Ramos (cell line): ENCODE data around the gene GLI3.

Experiments used
- in situ Hi-C: fragments of 300-500 bp; cut with MboI; formaldehyde crosslinking; loops from one replicate; pipeline ENCODE4 v1.14.3; 2022; ENCODE audit warnings: low sequenced_read_pairs; ENCODE audit not compliant: unreplicated experiment

GLI3 gene

GRCh38 chr7:42237811-42238541 lies 967 bp upstream of the GLI3 start:
- in situ Hi-C loops = no loop called here

- in situ Hi-C loops = no loop called here
Measured at GRCh38 chr7:42236266-42236975, 588 bp downstream of the GLI3 start.

GRCh38 chr7:42235741-42236161 lies 1.3 kb downstream of the GLI3 start:
- in situ Hi-C loops = no loop called here

GRCh38 chr7:42234736-42235135 lies 2.3 kb downstream of the GLI3 start:
- in situ Hi-C loops = no loop called here

- in situ Hi-C loops = no loop called here
Measured at GRCh38 chr7:42233695-42234331, 3.2 kb downstream of the GLI3 start.

GRCh38 chr7:42233171-42233570 lies 3.8 kb downstream of the GLI3 start:
- in situ Hi-C loops = no loop called here

GRCh38 chr7:42232275-42232674 lies 4.7 kb downstream of the GLI3 start:
- in situ Hi-C loops = no loop called here

- in situ Hi-C loops = no loop called here
Measured at GRCh38 chr7:42231043-42231787, 5.8 kb downstream of the GLI3 start.

- in situ Hi-C loops = no loop called here
Measured at GRCh38 chr7:42227936-42228591, 8.9 kb downstream of the GLI3 start.

GRCh38 chr7:42227541-42227935 lies 9.5 kb downstream of the GLI3 start:
- in situ Hi-C loops = no loop called here

- in situ Hi-C loops = no loop called here
Measured at GRCh38 chr7:42227021-42227420, 10.0 kb downstream of the GLI3 start.

- in situ Hi-C loops = no loop called here
Measured at GRCh38 chr7:42226354-42226941, 10.6 kb downstream of the GLI3 start.

GRCh38 chr7:42224391-42225003 lies 12.5 kb downstream of the GLI3 start:
- in situ Hi-C loops = no loop called here

- in situ Hi-C loops = no loop called here
Measured at GRCh38 chr7:42222891-42223290, 14.1 kb downstream of the GLI3 start.

- in situ Hi-C loops = no loop called here
Measured at GRCh38 chr7:42222125-42222524, 14.9 kb downstream of the GLI3 start.

- in situ Hi-C loops = no loop called here
Measured at GRCh38 chr7:42221304-42221703, 15.7 kb downstream of the GLI3 start.

GRCh38 chr7:42219447-42219846 lies 17.6 kb downstream of the GLI3 start:
- in situ Hi-C loops = no loop called here

GRCh38 chr7:42218248-42218647 lies 18.8 kb downstream of the GLI3 start:
- in situ Hi-C loops = no loop called here

- in situ Hi-C loops = no loop called here
Measured at GRCh38 chr7:42217548-42217947, 19.5 kb downstream of the GLI3 start.
